ENCODE results near the gene EBNA1BP2.
"Not testable (repeated sequence)": the region's sequence is repeated elsewhere in the genome, so short reads cannot be mapped to it uniquely, and the experiment has no call there.

EBNA1BP2 gene

GRCh38 chr1:43149889-43150288, 22.2 kb downstream of the EBNA1BP2 start:
- H3K27ac ChIP-seq: no peak overlapping the region
- TF ChIP-seq ZFX (IDR thresholded peaks at IDR 0.05; ENCODE audit: borderline replicate concordance): no peak
- TF ChIP-seq CTCF (IDR thresholded peaks at IDR 0.05): no peak

GRCh38 chr1:43147625-43148327, 24.3 kb downstream of the EBNA1BP2 start:
- TF ChIP-seq CTCF (IDR thresholded peaks at IDR 0.05): no peak
- TF ChIP-seq ZFX (IDR thresholded peaks at IDR 0.05; ENCODE audit: borderline replicate concordance): no peak

GRCh38 chr1:43144237-43144636, 27.9 kb downstream of the EBNA1BP2 start:
- no peak for TF ChIP-seq ZFX (IDR thresholded peaks at IDR 0.05; ENCODE audit: borderline replicate concordance)
- no peak for TF ChIP-seq CTCF (IDR thresholded peaks at IDR 0.05)
- no peak overlapping the region for H3K27ac ChIP-seq

More at GRCh38 chr1:43147625-43148327, 24.3 kb downstream of the EBNA1BP2 start:
- peak overlapping the region; percentile 57 for H3K27ac ChIP-seq

- TF ChIP-seq ZFX (IDR thresholded peaks at IDR 0.05; ENCODE audit: borderline replicate concordance): no peak
- TF ChIP-seq CTCF (IDR thresholded peaks at IDR 0.05): peak; percentile 73
- no peak overlapping the region for H3K27ac ChIP-seq
Observed at GRCh38 chr1:43143441-43143888, 28.6 kb downstream of the EBNA1BP2 start.

GRCh38 chr1:43140583-43140982, 31.5 kb downstream of the EBNA1BP2 start:
- TF ChIP-seq ZFX (IDR thresholded peaks at IDR 0.05; ENCODE audit: borderline replicate concordance) (no peak), CTCF (IDR thresholded peaks at IDR 0.05) (no peak)
- no peak overlapping the region for H3K27ac ChIP-seq

- no peak overlapping the region for H3K27ac ChIP-seq
- TF ChIP-seq ZFX (IDR thresholded peaks at IDR 0.05; ENCODE audit: borderline replicate concordance) (no peak), CTCF (IDR thresholded peaks at IDR 0.05) (no peak)
Observed at GRCh38 chr1:43140010-43140409, 32.1 kb downstream of the EBNA1BP2 start.

GRCh38 chr1:43139295-43139694, 32.8 kb downstream of the EBNA1BP2 start:
- H3K27ac ChIP-seq: not testable (repeated sequence)
